ENCODE measurements around the gene BCHE. TPM values are rescaled to one million over a fixed set of nuclear protein-coding genes. Genes with fewer than 3 reads are reported as not detected.

The BCHE gene
- total RNA-seq, 1 donor from 2014 or later, result 0.26 TPM

GRCh38 chr3:165852711-165853110, 15.5 kb upstream of the BCHE start:
- FAIRE-seq (no peak), DNase-seq (ENCODE audit: low read depth) (no peak)
- Histone ChIP-seq H3K4me3 (ENCODE audit: low read depth, low read length) (no peak overlapping the region), H3K36me3 (ENCODE audit: control insufficient read depth, insufficient read depth, low read length) (no peaks in the 10 kb centered on the region), H3K27me3 (ENCODE audit: control insufficient read depth, insufficient read depth, low read length) (no peaks in the 10 kb centered on the region)
- TF ChIP-seq CTCF (IDR thresholded peaks at IDR 0.05; ENCODE audit: insufficient read depth, low read length, severe bottlenecking), result no peak

- no peaks in the 10 kb centered on the region for H3K27me3 ChIP-seq (ENCODE audit: control insufficient read depth, insufficient read depth, low read length)
- DNase-seq (ENCODE audit: low read depth) (no peak), FAIRE-seq (no peak)
- TF ChIP-seq CTCF (IDR thresholded peaks at IDR 0.05; ENCODE audit: insufficient read depth, low read length, severe bottlenecking), result no peak
- no peak overlapping the region for H3K4me3 ChIP-seq (ENCODE audit: low read depth, low read length)
- H3K36me3 ChIP-seq (ENCODE audit: control insufficient read depth, insufficient read depth, low read length), result no peaks in the 10 kb centered on the region
These were observed 15.0 kb upstream of the BCHE start for GRCh38 chr3:165852191-165852590.

- DNase-seq (ENCODE audit: low read depth), result no peak
- H3K36me3 ChIP-seq (ENCODE audit: control insufficient read depth, insufficient read depth, low read length), result no peaks in the 10 kb centered on the region
- TF ChIP-seq CTCF (IDR thresholded peaks at IDR 0.05; ENCODE audit: insufficient read depth, low read length, severe bottlenecking), result no peak
- no peaks in the 10 kb centered on the region for H3K27me3 ChIP-seq (ENCODE audit: control insufficient read depth, insufficient read depth, low read length)
- FAIRE-seq, result no peak
- no peak overlapping the region for H3K4me3 ChIP-seq (ENCODE audit: low read depth, low read length)
These were observed 8.8 kb upstream of the BCHE start for GRCh38 chr3:165846056-165846455.

- no peak for DNase-seq (ENCODE audit: low read depth)
- H3K27me3 ChIP-seq (ENCODE audit: control insufficient read depth, insufficient read depth, low read length), result no peaks in the 10 kb centered on the region
- TF ChIP-seq CTCF (IDR thresholded peaks at IDR 0.05; ENCODE audit: insufficient read depth, low read length, severe bottlenecking), result no peak
- no peak for FAIRE-seq
- no peak overlapping the region for H3K4me3 ChIP-seq (ENCODE audit: low read depth, low read length)
- H3K36me3 ChIP-seq (ENCODE audit: control insufficient read depth, insufficient read depth, low read length), result no peaks in the 10 kb centered on the region
These were observed 2.3 kb upstream of the BCHE start for GRCh38 chr3:165839296-165840076.

GRCh38 chr3:165837801-165838200, 578 bp upstream of the BCHE start:
- Histone ChIP-seq H3K27me3 (ENCODE audit: control insufficient read depth, insufficient read depth, low read length) (no peaks in the 10 kb centered on the region), H3K4me3 (ENCODE audit: low read depth, low read length) (no peak overlapping the region), H3K36me3 (ENCODE audit: control insufficient read depth, insufficient read depth, low read length) (no peaks in the 10 kb centered on the region)
- DNase-seq (ENCODE audit: low read depth) (no peak), FAIRE-seq (no peak)
- no peak for TF ChIP-seq CTCF (IDR thresholded peaks at IDR 0.05; ENCODE audit: insufficient read depth, low read length, severe bottlenecking)

- no peak for TF ChIP-seq CTCF (IDR thresholded peaks at IDR 0.05; ENCODE audit: insufficient read depth, low read length, severe bottlenecking)
- no peak for FAIRE-seq
- Histone ChIP-seq H3K4me3 (ENCODE audit: low read depth, low read length) (no peak overlapping the region), H3K27me3 (ENCODE audit: control insufficient read depth, insufficient read depth, low read length) (no peaks in the 10 kb centered on the region), H3K36me3 (ENCODE audit: control insufficient read depth, insufficient read depth, low read length) (no peaks in the 10 kb centered on the region)
- DNase-seq (ENCODE audit: low read depth), result no peak
These were observed 1.8 kb downstream of the BCHE start for GRCh38 chr3:165835431-165835830.
